ENCODE measurements around the gene DAB1.

DAB1 gene

GRCh38 chr1:57404884-57405283 is 19.0 kb downstream of the DAB1 start:
- TF ChIP-seq CTCF (IDR thresholded peaks at IDR 0.05; ENCODE audit: control insufficient read depth, extremely low read depth, insufficient read depth) = no peak
- no peak overlapping the region for H3K4me3 ChIP-seq (ENCODE audit: low read depth, low read length)
- no peak for DNase-seq (ENCODE audit: low read depth)

GRCh38 chr1:57403201-57403600 is 20.7 kb downstream of the DAB1 start:
- no peak for DNase-seq (ENCODE audit: low read depth)
- H3K4me3 ChIP-seq (ENCODE audit: low read depth, low read length) = no peak overlapping the region
- no peak for TF ChIP-seq CTCF (IDR thresholded peaks at IDR 0.05; ENCODE audit: control insufficient read depth, extremely low read depth, insufficient read depth)

GRCh38 chr1:57401671-57402070 is 22.2 kb downstream of the DAB1 start:
- H3K4me3 ChIP-seq (ENCODE audit: low read depth, low read length) = no peak overlapping the region
- TF ChIP-seq CTCF (IDR thresholded peaks at IDR 0.05; ENCODE audit: control insufficient read depth, extremely low read depth, insufficient read depth) = no peak
- no peak for DNase-seq (ENCODE audit: low read depth)

- H3K4me3 ChIP-seq (ENCODE audit: low read depth, low read length) = no peak overlapping the region
- TF ChIP-seq CTCF (IDR thresholded peaks at IDR 0.05; ENCODE audit: control insufficient read depth, extremely low read depth, insufficient read depth) = no peak
- no peak for DNase-seq (ENCODE audit: low read depth)
These were observed 23.8 kb downstream of the DAB1 start for GRCh38 chr1:57400048-57400447.

GRCh38 chr1:57393058-57393584 is 30.7 kb downstream of the DAB1 start:
- TF ChIP-seq CTCF (IDR thresholded peaks at IDR 0.05; ENCODE audit: control insufficient read depth, extremely low read depth, insufficient read depth) = no peak
- no peak for DNase-seq (ENCODE audit: low read depth)
- H3K4me3 ChIP-seq (ENCODE audit: low read depth, low read length) = no peak overlapping the region

GRCh38 chr1:57385336-57385735 is 38.5 kb downstream of the DAB1 start:
- H3K4me3 ChIP-seq (ENCODE audit: low read depth, low read length) = no peak overlapping the region
- TF ChIP-seq CTCF (IDR thresholded peaks at IDR 0.05; ENCODE audit: control insufficient read depth, extremely low read depth, insufficient read depth) = no peak
- no peak for DNase-seq (ENCODE audit: low read depth)

- H3K4me3 ChIP-seq (ENCODE audit: low read depth, low read length) = no peak overlapping the region
- no peak for TF ChIP-seq CTCF (IDR thresholded peaks at IDR 0.05; ENCODE audit: control insufficient read depth, extremely low read depth, insufficient read depth)
- no peak for DNase-seq (ENCODE audit: low read depth)
These were observed 39.0 kb downstream of the DAB1 start for GRCh38 chr1:57384901-57385300.

All from LNCaP clone FGC (cell line).